Measurements from ENCODE around the gene FBXW4.

GRCh38 chr10:101629837-101630632, 64.9 kb downstream of the FBXW4 start:
- TF ChIP-seq EZH2 (IDR thresholded peaks at IDR 0.05; ENCODE audit: low read length) = no peak
- TF ChIP-seq, protein P1, sequence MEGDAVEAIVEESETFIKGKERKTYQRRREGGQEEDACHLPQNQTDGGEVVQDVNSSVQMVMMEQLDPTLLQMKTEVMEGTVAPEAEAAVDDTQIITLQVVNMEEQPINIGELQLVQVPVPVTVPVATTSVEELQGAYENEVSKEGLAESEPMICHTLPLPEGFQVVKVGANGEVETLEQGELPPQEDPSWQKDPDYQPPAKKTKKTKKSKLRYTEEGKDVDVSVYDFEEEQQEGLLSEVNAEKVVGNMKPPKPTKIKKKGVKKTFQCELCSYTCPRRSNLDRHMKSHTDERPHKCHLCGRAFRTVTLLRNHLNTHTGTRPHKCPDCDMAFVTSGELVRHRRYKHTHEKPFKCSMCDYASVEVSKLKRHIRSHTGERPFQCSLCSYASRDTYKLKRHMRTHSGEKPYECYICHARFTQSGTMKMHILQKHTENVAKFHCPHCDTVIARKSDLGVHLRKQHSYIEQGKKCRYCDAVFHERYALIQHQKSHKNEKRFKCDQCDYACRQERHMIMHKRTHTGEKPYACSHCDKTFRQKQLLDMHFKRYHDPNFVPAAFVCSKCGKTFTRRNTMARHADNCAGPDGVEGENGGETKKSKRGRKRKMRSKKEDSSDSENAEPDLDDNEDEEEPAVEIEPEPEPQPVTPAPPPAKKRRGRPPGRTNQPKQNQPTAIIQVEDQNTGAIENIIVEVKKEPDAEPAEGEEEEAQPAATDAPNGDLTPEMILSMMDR (optimal IDR thresholded peaks at IDR 0.05 in 1 of 3, IDR thresholded peaks at IDR 0.05 in 1 of 3, conservative IDR thresholded peaks at IDR 0.05 in 1 of 3; ENCODE audit: extremely low read depth in 1 of 3, insufficient read depth in 2 of 3, low read length in 3 of 3) = no peak
